K562 (cell line): ENCODE results near the gene VPS9D1. TPM values are rescaled to one million over a fixed set of nuclear protein-coding genes. Genes with fewer than 3 reads are reported as not detected.

Experiments used
- ARID2 ChIP-seq: fragments of 450-650 bp; IDR thresholded peaks from 2 replicates; pipeline ENCODE4 v1.6.1; 2017; ENCODE audit warnings: antibody characterized with exemption, mild to moderate bottlenecking
- ATF3 ChIP-seq, 2 experiments: fragments of 450-650 bp in 1 of 2; sonication (generic) in 1 of 2; formaldehyde crosslinking in 1 of 2; IDR thresholded peaks in 1 of 2; conservative IDR thresholded peaks in 1 of 2; 2 replicates each; pipeline versions ENCODE4 v1.6.1 to v1.8.1; 2016 to 2023; ENCODE audit warnings: mild to moderate bottlenecking in 2 of 2, moderate library complexity in 2 of 2, inconsistent platforms in 1 of 2, missing genetic modification reagents in 1 of 2
- ATF7 ChIP-seq: fragments of 450-650 bp; IDR thresholded peaks from 2 replicates; pipeline ENCODE4 v1.7.1; 2014; ENCODE audit warnings: mild to moderate bottlenecking, moderate library complexity
- KLF6 ChIP-seq: fragments of 250-450 bp; sonication (Bioruptor Pico); IDR thresholded peaks from 2 replicates; pipeline ENCODE4 v1.4.0; 2020; ENCODE audit warnings: mild to moderate bottlenecking, moderate library complexity, borderline replicate concordance
- MAX ChIP-seq: sonication (generic); formaldehyde crosslinking; IDR thresholded peaks from 2 replicates; pipeline ENCODE4 v1.9.0; 2022; ENCODE audit warnings: mild to moderate bottlenecking, missing genetic modification reagents
- MTA3 ChIP-seq: fragments of 450-650 bp; formaldehyde crosslinking; IDR thresholded peaks from 2 replicates; pipeline ENCODE4 v1.6.1; 2017; ENCODE audit warnings: mild to moderate bottlenecking, borderline replicate concordance
- MYC ChIP-seq, 2 experiments: fragments of 250-450 bp in 1 of 2; sonication (Bioruptor Pico) in 1 of 2; IDR thresholded peaks; 2 replicates each; pipeline versions ENCODE4 v1.5.1 to v1.6.1; 2012 to 2021; ENCODE audit warnings: low read depth in 2 of 2, borderline replicate concordance in 1 of 2, improper control_type of control experiment in 1 of 2, low read length in 1 of 2, mild to moderate bottlenecking in 1 of 2, moderate library complexity in 1 of 2
- NEUROD1 ChIP-seq: fragments of 150-350 bp; IDR thresholded peaks from 2 replicates; pipeline ENCODE4 v1.6.1; 2014; ENCODE audit warnings: borderline replicate concordance, low read length, low read depth; ENCODE audit not compliant: partially characterized antibody
- PCBP1 ChIP-seq: fragments of 200-400 bp; formaldehyde crosslinking; IDR thresholded peaks from 2 replicates; pipeline ENCODE4 v1.6.1; 2018; ENCODE audit warnings: mild to moderate bottlenecking, low read depth, low read length; ENCODE audit not compliant: poor library complexity, severe bottlenecking
- PTTG1 ChIP-seq: fragments of 450-650 bp; IDR thresholded peaks from 2 replicates; pipeline ENCODE4 v1.6.1; 2016; ENCODE audit warnings: low read depth, mild to moderate bottlenecking, missing genetic modification characterization, missing compliant biosample characterization
- RBM22 ChIP-seq: fragments of 200-400 bp; formaldehyde crosslinking; IDR thresholded peaks from 2 replicates; pipeline ENCODE4 v1.6.1; 2018; ENCODE audit warnings: low read length, low read depth; ENCODE audit not compliant: poor library complexity, severe bottlenecking
- SIN3A ChIP-seq, 2 experiments: fragments of 150-350 bp in 1 of 2; IDR thresholded peaks; 2 replicates each; pipeline ENCODE4 v1.6.1; 2011 to 2016; ENCODE audit warnings: borderline replicate concordance in 2 of 2, low read depth in 2 of 2, low read length in 2 of 2, mild to moderate bottlenecking in 2 of 2, moderate library complexity in 2 of 2; ENCODE audit not compliant: control insufficient read depth in 1 of 2
- SOX6 ChIP-seq: fragments of 450-650 bp; IDR thresholded peaks from 2 replicates; pipeline ENCODE4 v1.6.1; 2014; ENCODE audit warnings: mild to moderate bottlenecking
- TBL1XR1 ChIP-seq, 2 experiments: IDR thresholded peaks; 2 replicates each; pipeline ENCODE4 v1.6.1; 2012; ENCODE audit warnings: improper control_type of control experiment in 2 of 2, low read length in 2 of 2, mild to moderate bottlenecking in 1 of 2
- THAP12 ChIP-seq: fragments of 250-450 bp; sonication (Bioruptor Pico); IDR thresholded peaks from 2 replicates; pipeline ENCODE4 v1.9.0; 2021; ENCODE audit warnings: mild to moderate bottlenecking, inconsistent platforms
- UBTF ChIP-seq, 2 experiments: IDR thresholded peaks; 2 replicates each; pipeline ENCODE4 v1.6.1; 2012; ENCODE audit warnings: improper control_type of control experiment in 2 of 2, low read depth in 2 of 2, low read length in 2 of 2, borderline replicate concordance in 1 of 2
- USF2 ChIP-seq: sonication (generic); formaldehyde crosslinking; IDR thresholded peaks from 2 replicates; pipeline ENCODE4 v1.5.0; 2020; ENCODE audit warnings: missing genetic modification reagents
- ZC3H11A ChIP-seq: IDR thresholded peaks from 2 replicates; pipeline ENCODE4 v1.6.1; 2012; ENCODE audit warnings: low read depth, low read length, improper control_type of control experiment
- ZEB2 ChIP-seq: fragments of 450-650 bp; IDR thresholded peaks from 2 replicates; pipeline ENCODE4 v1.6.1; 2016
- ZNF140 ChIP-seq: fragments of 250-450 bp; sonication (Bioruptor Pico); IDR thresholded peaks from 2 replicates; pipeline ENCODE4 v1.8.0; 2021; ENCODE audit warnings: moderate library complexity, mild to moderate bottlenecking, inconsistent platforms
- polyA plus RNA-seq, 8 experiments: library from polyadenylated mRNA; depleted of rRNA in 4 of 8; stranded (reverse) in 5 of 8; unstranded in 3 of 8; fragments of >200 nt; fragmentation: Nextera tagmentation in 2 of 8; fragmentation: Illumina TruSeq in 1 of 8; extraction: Ambion mirVana in 2 of 8; extraction: Trizol in 1 of 8; gene quantifications; 2 replicates each; pipeline versions ENCODE4 v1.2.1 to v1.2.3, GENCODE V29; 2011 to 2014; ENCODE audit warnings: inconsistent platforms in 1 of 8, missing spikeins in 1 of 8
- total RNA-seq, 7 experiments: library from RNA; depleted of rRNA in 6 of 7; stranded (reverse); fragments of >200 nt in 6 of 7; fragmentation: Illumina TruSeq in 2 of 7; extraction: Trizol in 2 of 7; gene quantifications; 2 replicates each; pipeline versions ENCODE4 v1.2.1 to v1.2.3, GENCODE V29; 2011 to 2021; ENCODE audit warnings: low replicate concordance in 1 of 7

VPS9D1 gene
- total and polyA plus RNA-seq, 9 of the 15 experiments (the other 6 are each of a cell fraction or from before 2014, with no cell fraction given), result 0.33 to 3.1 (median 1.1) TPM

GRCh38 chr16:89700100-89700648 is 20.5 kb downstream of the VPS9D1 start (continued):
- TF ChIP-seq RBM22 (peak; percentile 98), PTTG1 (tag) (no peak), MYC (IDR thresholded peaks at IDR 0.05; ENCODE audit: low read depth, low read length) (peak; percentile 85), MYC (CRISPR knock-in tag; IDR thresholded peaks at IDR 0.05; ENCODE audit: borderline replicate concordance, low read depth) (no peak), ZNF140 (no peak), KLF6 (CRISPR knock-in tag) (peak; percentile 5; the same call in 1 of the 2 replicates), THAP12 (CRISPR knock-in tag) (0 out of 2 replicates have a peak, but pooled peaks have one; percentile 34), SIN3A (IDR thresholded peaks at IDR 0.05; ENCODE audit: borderline replicate concordance in 2 of 2, control insufficient read depth in 1 of 2, low read depth in 2 of 2, low read length in 2 of 2) (peak; percentile 76 to 97; a peak in 3 of 4 replicates), TBL1XR1 (IDR thresholded peaks at IDR 0.05; ENCODE audit: low read length in 2 of 2) (peak in 1 of 2 experiments; percentile 31; a peak in 1 of 4 replicates), ZC3H11A (no peak), NEUROD1 (peak; percentile 70), MTA3 (peak; percentile 38; the same call in 1 of the 2 replicates), PCBP1 (peak; percentile 25), SOX6 (peak; percentile 66), USF2 (CRISPR knock-in tag) (peak; percentile 99), ATF7 (peak; percentile 100), ATF3 (IDR thresholded peaks at IDR 0.05) (peak; percentile 100), ATF3 (CRISPR knock-in tag; conservative IDR thresholded peaks at IDR 0.05) (peak; percentile 95), UBTF (IDR thresholded peaks at IDR 0.05; ENCODE audit: borderline replicate concordance in 1 of 2, low read depth in 2 of 2, low read length in 2 of 2) (0 out of 4 replicates have a peak, but pooled peaks of 1 of the 2 experiments have one; percentile 36), MAX (peak; percentile 91), ARID2 (no peak), ZEB2 (peak; percentile 80)
